Spleen (tissue), 7 donors: ENCODE measurements around the gene KLHL40.

Experiments used
- POLR2A ChIP-seq, 3 donors: fragments of 450-650 bp; IDR thresholded peaks; one replicate each; pipeline ENCODE4 v1.5.1; 2017; ENCODE audit warnings: antibody characterized with exemption in 3 of 3, mild to moderate bottlenecking in 1 of 3
- TF ChIP-seq, protein P1 (sequence below), 11 experiments: fragments of 200-600 bp in 7 of 11; fragments of 450-650 bp in 4 of 11; sonication (generic) in 4 of 11; IDR thresholded peaks in 8 of 11; conservative IDR thresholded peaks in 3 of 11; 1 replicate in 7 of 11; 2 replicates in 4 of 11; pipeline versions ENCODE4 v1.4.0 to v1.8.0; 2016 to 2021; ENCODE audit warnings: antibody characterized with exemption in 11 of 11, inconsistent platforms in 4 of 11, mild to moderate bottlenecking in 1 of 11
- donor health status: DM: no; HTN: no; CAD: no; lungs with moderate emphysema.
- donor health status: DM: no; HTN: no; CAD: no.
- donor health status: DM: no; HTN: no; CAD: no.

DNA sequence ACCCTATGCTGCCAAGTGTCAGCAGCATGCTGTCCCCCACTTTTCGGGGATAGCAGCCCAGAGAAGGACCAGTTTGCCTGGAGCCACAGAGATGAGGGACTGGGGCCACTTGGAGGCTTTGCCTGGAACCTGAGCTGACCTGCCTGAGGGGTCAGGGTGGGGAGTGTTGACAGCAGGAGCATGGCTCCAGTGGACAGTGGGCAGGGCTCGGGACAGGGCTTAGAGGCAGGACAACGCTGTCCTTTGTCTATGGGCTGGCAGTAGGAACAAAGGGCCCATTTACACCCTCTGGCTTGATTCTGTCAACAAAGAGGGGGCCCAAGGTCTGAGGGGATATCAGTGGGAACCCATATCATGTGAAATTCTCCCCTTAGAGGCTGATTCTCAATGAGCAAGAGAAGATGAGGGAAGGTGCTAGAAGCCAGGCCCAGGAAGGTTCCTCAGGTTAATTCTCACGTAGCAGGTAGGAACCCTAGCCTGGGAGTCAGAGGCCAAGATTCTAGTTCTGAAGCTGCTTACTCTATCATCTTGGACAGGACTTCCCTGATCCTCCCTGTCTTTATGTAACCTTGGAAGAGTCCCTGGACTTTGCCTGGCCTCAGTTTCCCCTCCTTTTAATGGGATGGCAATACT, 47.0 kb downstream of the KLHL40 start:
- TF ChIP-seq, protein P1, sequence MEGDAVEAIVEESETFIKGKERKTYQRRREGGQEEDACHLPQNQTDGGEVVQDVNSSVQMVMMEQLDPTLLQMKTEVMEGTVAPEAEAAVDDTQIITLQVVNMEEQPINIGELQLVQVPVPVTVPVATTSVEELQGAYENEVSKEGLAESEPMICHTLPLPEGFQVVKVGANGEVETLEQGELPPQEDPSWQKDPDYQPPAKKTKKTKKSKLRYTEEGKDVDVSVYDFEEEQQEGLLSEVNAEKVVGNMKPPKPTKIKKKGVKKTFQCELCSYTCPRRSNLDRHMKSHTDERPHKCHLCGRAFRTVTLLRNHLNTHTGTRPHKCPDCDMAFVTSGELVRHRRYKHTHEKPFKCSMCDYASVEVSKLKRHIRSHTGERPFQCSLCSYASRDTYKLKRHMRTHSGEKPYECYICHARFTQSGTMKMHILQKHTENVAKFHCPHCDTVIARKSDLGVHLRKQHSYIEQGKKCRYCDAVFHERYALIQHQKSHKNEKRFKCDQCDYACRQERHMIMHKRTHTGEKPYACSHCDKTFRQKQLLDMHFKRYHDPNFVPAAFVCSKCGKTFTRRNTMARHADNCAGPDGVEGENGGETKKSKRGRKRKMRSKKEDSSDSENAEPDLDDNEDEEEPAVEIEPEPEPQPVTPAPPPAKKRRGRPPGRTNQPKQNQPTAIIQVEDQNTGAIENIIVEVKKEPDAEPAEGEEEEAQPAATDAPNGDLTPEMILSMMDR (IDR thresholded peaks at IDR 0.05 in 8 of 11, conservative IDR thresholded peaks at IDR 0.05 in 3 of 11) = no peak
- no peak for TF ChIP-seq POLR2A (IDR thresholded peaks at IDR 0.05)
